ENCODE data around the gene SLC50A1. TPM values are rescaled to one million over a fixed set of nuclear protein-coding genes. Genes with fewer than 3 reads are reported as not detected.

Gene SLC50A1
- total RNA-seq, 4 donors from 2014 or later, result 5.7 to 33.9 (median 14.9) TPM

DNA sequence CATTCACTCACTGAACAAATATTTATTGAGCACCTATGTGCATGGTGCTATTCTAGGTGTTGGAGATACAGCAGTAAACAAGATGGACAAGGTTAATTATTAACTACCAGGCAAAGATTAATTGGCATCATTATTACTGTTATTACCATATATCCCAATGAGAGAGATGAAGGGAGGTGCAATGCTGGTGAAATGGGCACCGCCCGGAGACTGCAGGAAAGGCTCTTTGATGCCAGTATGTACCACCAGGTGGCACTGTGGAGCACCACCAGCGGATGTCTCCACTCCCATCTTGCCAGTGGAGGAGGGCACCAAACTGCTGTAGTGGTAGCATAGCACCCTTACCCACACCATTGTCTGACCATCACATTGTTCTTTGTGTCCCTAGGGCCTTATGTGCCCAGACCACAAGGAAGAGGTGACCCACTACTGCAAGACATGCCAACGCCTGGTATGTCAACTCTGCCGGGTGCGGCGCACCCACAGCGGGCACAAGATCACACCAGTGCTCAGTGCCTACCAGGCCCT, 41.0 kb downstream of the SLC50A1 start:
- Histone ChIP-seq H3K27ac (peak overlapping the region in 1 of 4 donors; percentile 68), H3K36me3 (peaks cover 0 to 8% (median 0%) of the 10 kb centered on the region in 3 donors), H3K4me3 (no peak overlapping the region), H3K9me3 (no peaks in the 10 kb centered on the region), H3K4me1 (peaks cover 0 to 74% (median 30%) of the 10 kb centered on the region in 4 donors), H3K27me3 (peaks cover 0 to 13% of the 10 kb centered on the region in 2 donors)
- TF ChIP-seq POLR2A (IDR thresholded peaks at IDR 0.05) (no peak), EP300 (IDR thresholded peaks at IDR 0.05) (peak in 1 of 2 donors; percentile 62), CTCF (IDR thresholded peaks at IDR 0.05) (peak; percentile 90 to 95 (median 93))
- 57 to 62% methylated on average over 8 of the region's 8 CpGs for WGBS, 2 donors
- peak; percentile 78 to 93 for DNase-seq (ENCODE audit: low spot score in 2 of 2)

DNA sequence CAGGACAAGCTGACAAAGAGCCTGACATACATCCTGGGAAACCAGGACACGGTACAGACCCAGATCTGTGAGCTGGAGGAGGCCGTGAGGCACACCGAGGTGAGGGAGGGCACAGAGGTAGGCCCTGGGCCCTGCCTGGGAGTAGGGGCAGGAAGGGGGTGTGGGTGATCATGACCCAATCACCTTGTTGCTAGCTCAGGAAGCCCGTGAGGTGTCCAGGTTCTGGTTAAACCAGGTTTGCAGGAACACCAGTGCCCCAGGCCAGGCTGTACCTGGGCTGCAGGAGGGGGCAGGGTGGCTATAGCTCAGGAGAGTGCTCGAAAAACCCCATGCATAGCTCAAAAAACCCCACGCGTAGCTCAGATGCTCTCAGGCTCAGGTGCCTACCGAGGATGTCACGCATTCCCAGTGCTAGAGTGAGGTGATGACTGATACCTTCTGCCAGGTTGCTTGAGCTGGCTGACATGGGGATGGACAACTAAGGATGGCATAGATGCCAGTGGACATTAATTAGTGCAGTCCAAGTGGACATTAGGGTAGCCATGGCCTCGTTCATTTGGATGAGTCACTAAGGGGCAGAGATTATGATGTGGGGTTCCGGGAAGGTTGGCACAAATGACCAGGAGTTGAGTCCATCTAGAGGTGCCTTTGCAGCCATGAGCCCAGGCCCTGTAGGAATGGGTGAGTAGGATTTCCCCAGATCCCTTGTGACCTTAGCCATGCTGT, 41.7 kb downstream of the SLC50A1 start:
- 78 to 79% methylated on average over 9 to 11 of the region's 11 CpGs for WGBS, 2 donors
- H3K9me3 ChIP-seq, result no peaks in the 10 kb centered on the region
- no peak for TF ChIP-seq CTCF (IDR thresholded peaks at IDR 0.05)
- no peak for TF ChIP-seq EP300 (IDR thresholded peaks at IDR 0.05)
- TF ChIP-seq POLR2A (IDR thresholded peaks at IDR 0.05), result no peak
- H3K27me3 ChIP-seq, result peaks cover 0 to 13% of the 10 kb centered on the region in 2 donors
- H3K4me1 ChIP-seq, result peaks cover 0 to 67% (median 26%) of the 10 kb centered on the region in 4 donors
- peak overlapping the region in 1 of 4 donors; percentile 77 for H3K27ac ChIP-seq
- DNase-seq (ENCODE audit: low spot score in 2 of 2), result peak in 1 of 2 donors; percentile 4
- no peak overlapping the region for H3K4me3 ChIP-seq
- H3K36me3 ChIP-seq, result peaks cover 0 to 8% (median 0%) of the 10 kb centered on the region in 3 donors

DNA sequence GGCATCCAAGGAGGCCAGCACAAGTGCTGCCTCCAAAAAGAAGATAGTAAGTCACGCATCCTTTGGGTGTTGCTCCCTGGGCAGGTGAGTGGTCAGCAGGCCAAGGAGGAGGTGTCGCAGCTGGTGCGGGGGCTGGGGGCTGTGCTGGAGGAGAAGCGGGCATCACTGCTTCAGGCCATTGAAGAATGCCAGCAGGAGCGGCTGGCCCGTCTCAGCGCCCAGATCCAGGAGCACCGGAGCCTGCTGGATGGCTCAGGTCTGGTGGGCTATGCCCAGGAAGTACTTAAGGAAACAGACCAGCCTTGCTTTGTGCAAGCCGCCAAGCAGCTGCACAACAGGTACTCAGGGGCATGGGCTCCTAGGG, 42.2 kb downstream of the SLC50A1 start:
- H3K27ac ChIP-seq, result peak overlapping the region in 2 of 4 donors; percentile 59 to 77

DNA sequence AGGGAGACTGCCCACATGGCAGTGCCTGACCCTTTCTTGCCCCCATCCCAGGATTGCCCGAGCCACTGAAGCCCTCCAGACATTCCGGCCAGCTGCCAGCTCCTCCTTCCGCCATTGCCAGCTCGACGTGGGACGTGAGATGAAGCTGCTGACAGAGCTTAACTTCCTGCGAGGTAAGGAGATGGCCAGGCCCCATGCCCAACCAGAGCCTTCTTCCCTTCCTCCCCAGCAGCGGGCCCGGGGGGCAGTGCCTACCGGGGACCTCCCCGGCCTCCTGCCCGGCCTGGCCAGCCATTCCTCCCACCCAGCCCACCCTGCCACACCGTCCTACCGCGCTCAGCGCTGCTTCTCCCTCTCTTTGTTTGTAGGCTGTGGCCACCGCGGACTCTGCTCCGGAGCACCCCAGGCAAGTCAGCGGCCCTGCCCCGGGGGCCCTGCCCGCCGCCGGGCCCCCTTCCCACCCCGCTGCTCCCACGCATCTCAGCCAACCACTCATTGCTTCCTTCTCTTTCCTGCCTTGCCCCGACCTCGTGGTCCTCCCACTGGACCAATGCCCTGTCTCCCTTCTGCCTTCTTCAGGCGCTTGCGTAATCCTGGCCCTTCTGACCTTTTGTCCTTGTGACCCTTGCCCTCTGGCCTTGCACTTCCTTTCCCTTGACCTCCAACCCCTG, 42.9 kb downstream of the SLC50A1 start:
- no peak for TF ChIP-seq CTCF (IDR thresholded peaks at IDR 0.05)
- peak in 1 of 2 donors; percentile 69 for TF ChIP-seq EP300 (IDR thresholded peaks at IDR 0.05)
- no peak for TF ChIP-seq POLR2A (IDR thresholded peaks at IDR 0.05)
- peak in 1 of 2 donors; percentile 19 for DNase-seq (ENCODE audit: low spot score in 2 of 2)
- peaks cover 0 to 59% (median 20%) of the 10 kb centered on the region in 4 donors for H3K4me1 ChIP-seq
- peaks cover 0 to 8% (median 0%) of the 10 kb centered on the region in 3 donors for H3K36me3 ChIP-seq
- peak overlapping the region in 2 of 4 donors; percentile 20 to 41 for H3K4me3 ChIP-seq
- H3K9me3 ChIP-seq, result no peaks in the 10 kb centered on the region
- H3K27ac ChIP-seq, result peak overlapping the region in 3 of 4 donors; percentile 59 to 77 (median 69)
- 60 to 62% methylated on average over 21 to 30 of the region's 30 CpGs for WGBS, 2 donors
- peaks cover 0 to 13% of the 10 kb centered on the region in 2 donors for H3K27me3 ChIP-seq

More for the DNA sequence above, 42.2 kb downstream of the SLC50A1 start:
- peak in 1 of 2 donors; percentile 4 for DNase-seq (ENCODE audit: low spot score in 2 of 2)
- 95 to 96% methylated on average over 9 of the region's 9 CpGs for WGBS, 2 donors
- H3K4me3 ChIP-seq, result peak overlapping the region in 2 of 4 donors; percentile 20 to 41
- H3K4me1 ChIP-seq, result peaks cover 0 to 63% (median 23%) of the 10 kb centered on the region in 4 donors
- H3K36me3 ChIP-seq, result peaks cover 0 to 8% (median 0%) of the 10 kb centered on the region in 3 donors
- no peaks in the 10 kb centered on the region for H3K9me3 ChIP-seq
- no peak for TF ChIP-seq POLR2A (IDR thresholded peaks at IDR 0.05)
- TF ChIP-seq CTCF (IDR thresholded peaks at IDR 0.05), result no peak
- no peak for TF ChIP-seq EP300 (IDR thresholded peaks at IDR 0.05)
- H3K27me3 ChIP-seq, result peaks cover 0 to 13% of the 10 kb centered on the region in 2 donors

Data from tibial nerve (tissue), 4 donors.